HG03139 (cell line): Measurements from ENCODE around the gene KAZN.

Experiments used
- ATAC-seq: cut with Tn5 transposase; IDR thresholded peaks from one replicate; pipeline ENCODE4 v1.9.1; 2021; ENCODE audit not compliant: unreplicated experiment

The KAZN gene

DNA sequence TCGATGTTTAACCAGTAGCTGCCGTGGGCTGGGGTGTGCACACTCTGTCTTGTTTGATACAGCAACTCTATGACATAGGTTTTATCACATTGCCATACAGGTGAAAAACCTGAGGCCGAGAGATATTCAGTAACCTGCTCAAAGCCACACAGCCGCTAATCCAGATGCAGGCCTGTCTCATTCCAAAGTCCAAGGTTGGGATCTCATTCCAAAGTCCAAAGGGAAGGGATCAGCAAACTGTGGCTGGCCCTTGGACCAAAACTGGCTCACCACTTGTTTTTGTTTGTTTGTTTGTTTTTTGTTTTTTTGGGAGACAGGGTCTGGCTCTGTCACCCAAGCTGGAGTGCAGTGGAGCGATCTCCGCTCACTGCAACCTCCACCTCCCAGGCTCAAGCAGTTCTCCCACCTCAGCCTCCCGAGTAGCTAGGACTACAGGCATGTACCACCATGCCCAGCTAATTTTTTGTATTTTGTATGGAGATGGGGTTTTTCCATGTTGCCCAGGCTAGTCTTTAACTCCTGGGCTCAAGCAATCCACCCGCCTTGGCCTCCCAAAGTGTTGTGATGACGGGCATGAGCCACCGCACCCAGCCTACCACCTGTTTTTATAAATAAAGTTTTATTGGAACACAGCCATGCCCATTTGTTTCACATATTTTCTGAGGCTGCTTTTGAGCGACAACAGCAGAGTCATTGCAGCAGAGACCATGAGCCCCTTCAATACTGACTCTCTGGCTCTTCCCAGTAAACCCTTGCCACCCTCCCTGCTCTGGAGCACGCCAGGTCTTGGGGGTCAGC is 391.6 kb downstream of the KAZN start:
- ATAC-seq = no peak

- no peak for ATAC-seq
Measured at GRCh38 chr1:14993414-14993813, 394.9 kb downstream of the KAZN start.

DNA sequence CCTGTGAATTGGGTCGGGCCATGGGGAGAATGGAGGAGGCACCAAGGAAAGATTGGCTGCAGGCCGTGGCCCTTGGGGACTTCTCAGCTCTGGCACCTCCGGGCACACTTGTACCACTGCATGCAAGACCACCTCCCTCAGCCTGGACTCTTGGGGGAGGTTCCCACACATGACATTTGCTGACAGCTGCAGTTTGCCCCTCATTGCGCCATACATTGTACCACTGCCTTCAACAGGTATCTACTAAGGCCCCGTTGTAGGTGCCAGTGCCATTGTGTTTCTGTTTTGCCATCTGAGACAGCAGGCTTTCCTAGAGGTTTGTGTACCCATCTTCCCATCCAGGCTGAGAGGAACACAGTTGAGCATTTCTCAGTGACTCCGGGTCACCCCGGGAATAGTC is 395.7 kb downstream of the KAZN start:
- ATAC-seq = no peak

- no peak for ATAC-seq
Measured at GRCh38 chr1:14994841-14995437, 396.5 kb downstream of the KAZN start.

DNA sequence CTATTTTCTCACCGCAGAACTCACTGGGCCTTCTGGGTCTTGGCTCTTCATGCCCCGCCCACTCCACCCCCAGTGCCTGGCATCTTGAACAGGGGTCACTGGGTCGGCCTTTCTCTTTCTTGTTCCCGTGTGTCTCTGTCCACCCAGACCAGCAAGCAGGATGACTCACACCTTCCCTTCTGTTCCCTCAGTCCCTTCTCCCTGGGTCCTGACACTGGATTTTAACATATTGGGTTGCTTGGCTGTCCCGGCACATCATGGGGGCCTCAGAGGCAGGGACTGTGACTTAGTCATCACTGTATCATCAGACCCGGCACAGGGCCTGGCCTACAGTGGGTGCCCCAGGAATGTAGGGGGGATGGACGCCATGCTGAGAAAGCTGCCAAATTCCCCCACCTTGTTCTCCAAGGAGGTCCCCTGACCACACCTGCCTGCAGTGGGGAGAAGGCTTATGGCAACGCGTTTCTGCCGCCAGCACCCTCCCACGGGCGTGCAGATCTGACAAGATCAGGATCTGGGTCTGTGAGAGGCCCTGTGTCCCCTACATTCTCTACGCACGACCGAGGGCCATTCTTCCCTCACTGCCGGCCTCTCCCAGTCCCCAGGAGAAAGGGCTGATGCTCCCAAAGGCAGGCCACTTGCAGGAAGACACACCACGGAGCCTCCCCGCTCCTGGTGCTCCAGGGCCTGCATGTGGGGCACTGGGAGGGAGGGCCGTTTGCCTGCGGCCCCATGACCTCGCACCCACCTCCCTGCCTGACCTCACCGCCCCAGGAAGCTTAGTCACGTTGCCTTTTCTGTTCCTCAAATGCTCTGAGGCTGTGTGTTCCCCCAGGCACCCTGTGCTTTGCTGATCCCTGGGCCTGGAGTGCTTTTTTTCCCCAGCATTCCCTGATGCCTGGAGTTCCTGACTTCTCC is 397.9 kb downstream of the KAZN start:
- no peak for ATAC-seq

DNA sequence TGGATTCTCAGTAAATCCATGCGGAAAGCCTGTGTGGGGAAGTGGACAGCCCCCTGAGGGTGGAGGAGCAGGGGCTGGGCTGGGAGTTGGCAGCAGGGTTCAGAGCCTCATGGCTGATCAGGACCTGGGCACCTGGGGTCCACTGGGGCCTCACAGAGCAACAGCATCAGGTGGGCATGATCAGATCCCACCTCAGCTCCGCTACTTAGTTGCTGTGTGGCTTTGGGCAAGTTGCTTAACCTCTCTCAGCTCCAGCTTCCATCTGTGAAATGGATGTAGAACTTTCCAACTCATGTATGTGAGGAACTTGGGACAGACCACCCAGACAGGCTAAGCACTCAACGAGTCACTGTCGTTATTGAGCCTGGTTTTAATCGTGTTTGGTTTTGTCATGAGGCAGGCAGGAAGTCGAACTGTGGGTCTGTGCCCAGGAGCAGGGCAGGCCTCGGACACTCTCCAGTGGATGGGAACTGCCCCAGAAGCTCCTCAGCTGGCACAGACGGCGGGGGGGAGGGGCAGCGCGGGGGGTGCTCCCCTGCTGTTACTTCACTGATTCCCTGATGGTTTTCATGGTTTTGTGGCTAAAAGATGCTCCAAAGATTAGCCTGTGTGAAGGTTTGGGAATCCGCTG is 399.3 kb downstream of the KAZN start:
- no peak for ATAC-seq

- no peak for ATAC-seq
Measured at GRCh38 chr1:14999441-14999840, 401.0 kb downstream of the KAZN start.

- ATAC-seq = no peak
Measured at GRCh38 chr1:15000030-15000429, 401.5 kb downstream of the KAZN start.

GRCh38 chr1:15000671-15001070 is 402.2 kb downstream of the KAZN start:
- ATAC-seq = no peak

DNA sequence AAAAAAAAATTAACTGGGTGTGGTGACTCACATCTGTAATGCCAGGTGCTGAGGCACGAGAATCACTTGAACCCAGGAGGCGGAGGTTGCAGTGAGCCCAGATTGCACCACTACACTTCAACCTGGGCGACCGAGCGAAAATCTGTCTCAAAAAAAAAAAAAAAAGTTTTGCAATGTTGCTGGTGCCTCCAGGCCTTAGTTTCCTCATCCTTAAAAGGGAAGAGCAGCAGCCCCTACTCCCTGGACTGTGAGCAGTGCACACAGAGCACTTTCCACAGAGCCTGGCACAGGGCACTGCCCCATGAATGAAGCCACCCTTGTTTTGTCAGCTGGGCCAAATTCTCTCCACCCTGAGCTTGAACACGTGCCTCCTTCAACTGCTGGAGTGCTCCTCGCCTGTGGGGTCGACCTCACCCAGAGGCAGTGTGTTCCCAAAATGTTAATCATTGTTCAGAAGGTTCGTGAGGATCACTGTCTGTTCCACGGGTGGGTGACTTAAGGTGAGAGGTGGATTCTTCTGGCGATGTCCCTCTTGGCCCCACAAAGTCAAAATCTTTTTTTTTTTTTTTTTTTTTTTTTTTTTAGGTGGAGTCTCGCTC is 402.9 kb downstream of the KAZN start:
- ATAC-seq = no peak

DNA sequence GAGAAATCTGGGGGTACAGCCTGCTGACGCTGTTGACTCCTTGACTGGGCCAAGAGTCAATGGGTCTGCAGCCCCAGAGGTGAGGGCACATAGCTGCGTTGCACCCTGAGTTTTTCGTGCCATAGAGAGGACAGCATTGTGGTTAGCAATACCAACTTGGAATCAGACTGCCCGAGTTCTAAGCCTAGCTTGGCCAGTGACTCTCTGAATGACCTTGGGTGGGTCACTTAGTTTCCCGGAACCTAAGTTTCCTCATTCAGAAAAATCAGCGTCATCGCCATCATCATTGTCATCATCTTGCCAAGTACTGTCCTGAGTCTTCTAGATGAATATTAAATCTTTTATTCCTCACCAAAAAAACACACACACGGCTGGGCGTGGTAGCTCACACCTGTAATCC is 403.8 kb downstream of the KAZN start:
- ATAC-seq = no peak

DNA sequence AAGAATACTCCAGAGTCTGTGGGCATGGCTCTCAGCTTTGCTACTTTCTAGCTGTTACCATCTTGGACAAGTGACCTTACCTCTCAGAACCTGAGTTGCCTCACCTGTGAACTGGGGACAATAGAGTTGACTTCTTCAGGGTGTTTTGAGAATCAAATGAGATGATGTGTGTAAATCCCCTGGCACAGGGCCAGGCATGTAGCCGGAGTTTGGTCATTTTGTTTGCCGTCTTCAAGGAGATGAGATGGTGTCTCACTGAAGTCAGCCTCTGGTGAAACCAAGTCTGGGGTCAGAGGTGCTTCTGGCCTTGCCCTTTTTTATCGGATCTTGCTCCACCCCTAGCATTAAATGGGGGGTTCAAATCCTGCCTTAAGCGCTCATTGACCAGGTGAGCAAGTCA is 405.9 kb downstream of the KAZN start:
- ATAC-seq = no peak

- no peak for ATAC-seq
Measured at GRCh38 chr1:15005116-15005515, 406.6 kb downstream of the KAZN start.

DNA sequence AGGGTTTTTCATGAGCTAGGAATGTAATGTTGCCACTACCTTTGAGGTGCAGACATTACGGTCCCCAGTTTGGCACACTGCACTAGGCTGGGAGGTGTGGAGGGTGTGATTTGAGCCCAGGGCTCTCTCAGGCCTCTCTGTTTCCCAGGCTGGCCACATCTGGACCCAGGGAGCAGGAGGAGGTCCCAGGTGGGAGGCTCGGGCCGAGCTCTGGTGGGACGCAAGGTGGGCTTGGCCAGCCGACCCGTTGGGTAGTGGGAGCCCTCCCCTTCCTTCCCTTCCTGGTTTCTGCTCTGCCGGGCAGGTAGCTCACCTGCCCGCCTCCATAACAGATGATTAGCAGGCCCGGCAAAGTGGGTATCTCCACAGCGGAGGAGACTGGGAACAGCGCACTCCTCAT is 408.9 kb downstream of the KAZN start:
- ATAC-seq = no peak

DNA sequence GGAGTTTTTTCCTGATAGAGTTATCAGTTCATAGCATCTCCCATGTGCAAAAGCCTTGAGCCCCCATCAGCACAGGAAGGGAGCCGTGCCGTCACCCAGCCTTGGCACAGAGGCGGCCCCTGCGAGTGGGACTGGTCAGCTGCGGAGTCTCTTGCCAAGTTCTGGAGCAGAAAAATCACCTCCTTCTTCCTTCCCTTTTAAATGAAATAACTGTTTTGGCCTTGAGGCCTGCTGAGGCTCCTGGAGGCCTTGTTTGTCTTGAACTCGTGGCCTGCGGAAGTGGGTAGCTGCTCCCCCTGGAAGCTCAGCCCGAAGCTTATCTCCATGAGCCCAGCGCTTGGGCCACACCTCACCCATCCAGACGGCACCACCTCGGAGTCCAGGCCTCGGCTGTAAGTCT is 409.4 kb downstream of the KAZN start:
- ATAC-seq = no peak

DNA sequence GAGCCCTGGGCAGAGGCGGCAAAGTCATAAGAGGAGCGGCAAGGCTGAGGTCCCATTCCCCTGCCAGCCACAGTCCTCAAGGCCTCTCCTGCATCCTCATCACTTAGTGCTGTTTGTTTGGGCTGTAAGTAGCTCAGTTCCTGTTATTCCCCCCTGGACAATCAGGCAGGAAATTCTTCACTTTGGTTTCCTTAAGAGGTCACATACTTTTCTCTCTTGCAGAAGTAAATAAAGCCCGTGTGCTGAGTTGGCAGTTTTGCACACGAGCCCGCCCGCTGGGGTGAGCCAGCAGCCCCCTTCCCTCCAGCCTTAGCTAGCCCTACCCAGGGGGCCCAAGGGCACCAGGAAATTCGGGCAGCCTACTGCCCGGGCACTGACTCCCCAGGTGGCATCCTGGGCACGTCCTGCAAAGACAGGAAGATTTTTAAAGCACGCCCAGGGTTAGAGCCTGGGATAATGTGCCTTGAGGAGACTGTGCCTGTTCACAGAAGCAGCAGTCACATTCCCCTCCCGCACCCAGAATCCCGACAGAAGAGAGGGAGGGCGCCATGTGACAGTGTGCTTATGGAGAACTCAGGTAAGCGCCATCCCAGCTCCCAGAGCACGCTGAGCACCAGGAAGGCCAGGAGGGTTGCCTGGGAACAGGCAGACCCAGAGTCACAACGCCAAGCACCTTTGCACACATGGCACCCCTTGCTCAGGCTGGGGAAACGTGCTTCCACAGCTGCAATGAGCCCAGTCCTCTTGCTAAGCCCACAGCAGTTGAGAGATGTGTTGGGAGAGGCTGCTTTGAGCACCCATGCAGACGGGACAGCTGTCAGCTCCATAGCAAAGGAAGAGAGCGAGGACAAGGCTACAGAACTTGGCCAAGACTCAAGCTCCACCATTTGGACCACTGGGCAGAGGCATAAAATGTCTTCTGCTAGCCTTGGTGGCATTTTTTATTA is 410.6 kb downstream of the KAZN start:
- ATAC-seq = no peak

- no peak for ATAC-seq
Measured at GRCh38 chr1:15011160-15011559, 412.7 kb downstream of the KAZN start.

DNA sequence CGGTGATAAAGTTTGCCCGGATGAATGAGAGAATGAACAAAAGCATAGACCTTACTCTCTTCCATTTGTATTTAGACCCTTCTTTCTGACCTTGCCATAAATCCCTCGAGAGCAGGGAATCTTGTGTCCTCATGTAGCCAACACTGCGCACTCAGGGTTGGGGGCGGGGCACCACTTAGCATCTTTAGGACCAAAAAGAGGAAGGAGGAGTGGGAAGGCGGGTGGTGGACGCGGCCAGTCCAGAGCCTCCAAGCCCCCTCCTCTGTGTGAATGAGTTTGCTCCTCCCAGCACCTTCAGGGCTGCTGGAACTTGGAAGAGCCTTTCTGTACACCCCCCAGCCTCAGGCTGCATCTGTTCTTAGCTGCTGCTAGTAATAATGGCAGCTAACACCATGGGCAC is 413.2 kb downstream of the KAZN start:
- ATAC-seq = no peak

DNA sequence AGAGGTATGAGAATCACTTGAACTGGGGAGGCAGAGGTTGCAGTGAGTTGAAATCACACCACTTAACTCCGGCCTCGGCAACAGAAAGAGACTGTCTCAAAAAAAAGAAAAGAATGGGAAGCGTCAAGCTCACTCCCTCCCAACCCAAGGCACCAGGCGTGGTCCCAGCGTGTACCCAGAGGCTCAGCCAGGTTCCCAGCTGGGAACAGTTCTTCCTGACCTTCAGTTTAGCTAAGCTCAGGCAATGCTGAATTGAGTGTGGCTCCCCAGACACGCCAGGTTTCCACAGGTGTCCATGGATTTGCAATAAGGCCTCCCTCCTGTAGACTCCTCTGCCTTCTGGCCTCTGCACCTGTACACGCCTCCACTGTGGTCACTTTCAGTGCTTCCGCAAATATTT is 414.3 kb downstream of the KAZN start:
- ATAC-seq = no peak

GRCh38 chr1:15013767-15014166 is 415.3 kb downstream of the KAZN start:
- ATAC-seq = no peak
